SH-SY5Y (cell line): ENCODE measurements around the gene METTL22.

Experiments used
- GATA2 ChIP-seq: IDR thresholded peaks from 2 replicates; pipeline ENCODE4 v1.6.1; 2011; ENCODE audit warnings: mild to moderate bottlenecking, low read depth, low read length
- GATA3 ChIP-seq: IDR thresholded peaks from 2 replicates; pipeline ENCODE4 v1.6.1; 2011; ENCODE audit warnings: low read depth, mild to moderate bottlenecking, low read length, moderate library complexity

METTL22 gene

GRCh38 chr16:8676737-8677375 is 55.4 kb downstream of the METTL22 start:
- TF ChIP-seq GATA2 (no peak), GATA3 (no peak)

- no peak for TF ChIP-seq GATA2
These were observed 56.0 kb downstream of the METTL22 start for GRCh38 chr16:8677481-8677880.

- no peak for TF ChIP-seq GATA3
- TF ChIP-seq GATA2, result no peak
These were observed 56.8 kb downstream of the METTL22 start for GRCh38 chr16:8678068-8678927.

GRCh38 chr16:8679151-8679550 is 57.7 kb downstream of the METTL22 start:
- TF ChIP-seq GATA2 (no peak), GATA3 (no peak)

- TF ChIP-seq GATA3 (0 out of 2 replicates have a peak, but pooled peaks have one; percentile 34), GATA2 (peak; percentile 68)
These were observed 61.2 kb downstream of the METTL22 start for GRCh38 chr16:8682551-8683259.

GRCh38 chr16:8683640-8684039 is 62.1 kb downstream of the METTL22 start:
- TF ChIP-seq GATA2 (peak; percentile 73), GATA3 (peak; percentile 56; the same call in 1 of the 2 replicates)

GRCh38 chr16:8685617-8686016 is 64.1 kb downstream of the METTL22 start:
- no peak for TF ChIP-seq GATA3
- TF ChIP-seq GATA2, result no peak

- TF ChIP-seq GATA2, result no peak
- no peak for TF ChIP-seq GATA3
These were observed 64.6 kb downstream of the METTL22 start for GRCh38 chr16:8686031-8686621.

GRCh38 chr16:8686879-8687278 is 65.4 kb downstream of the METTL22 start:
- TF ChIP-seq GATA3 (no peak), GATA2 (no peak)

GRCh38 chr16:8689686-8690085 is 68.2 kb downstream of the METTL22 start:
- TF ChIP-seq GATA2 (no peak), GATA3 (no peak)

- TF ChIP-seq GATA3, result no peak
- TF ChIP-seq GATA2, result no peak
These were observed 70.2 kb downstream of the METTL22 start for GRCh38 chr16:8691728-8692127.

GRCh38 chr16:8694795-8695728 is 73.6 kb downstream of the METTL22 start:
- TF ChIP-seq GATA3 (no peak), GATA2 (no peak)

GRCh38 chr16:8696880-8697279 is 75.4 kb downstream of the METTL22 start:
- TF ChIP-seq GATA2 (no peak), GATA3 (no peak)

GRCh38 chr16:8697965-8698364 is 76.5 kb downstream of the METTL22 start:
- no peak for TF ChIP-seq GATA2
